Measurements from ENCODE around the gene PAIP2. TPM values are rescaled to one million over a fixed set of nuclear protein-coding genes. Genes with fewer than 3 reads are reported as not detected.

PAIP2 gene
- total and polyA plus RNA-seq, 4 donors = 55.6 to 83.1 (median 70.6) TPM

DNA sequence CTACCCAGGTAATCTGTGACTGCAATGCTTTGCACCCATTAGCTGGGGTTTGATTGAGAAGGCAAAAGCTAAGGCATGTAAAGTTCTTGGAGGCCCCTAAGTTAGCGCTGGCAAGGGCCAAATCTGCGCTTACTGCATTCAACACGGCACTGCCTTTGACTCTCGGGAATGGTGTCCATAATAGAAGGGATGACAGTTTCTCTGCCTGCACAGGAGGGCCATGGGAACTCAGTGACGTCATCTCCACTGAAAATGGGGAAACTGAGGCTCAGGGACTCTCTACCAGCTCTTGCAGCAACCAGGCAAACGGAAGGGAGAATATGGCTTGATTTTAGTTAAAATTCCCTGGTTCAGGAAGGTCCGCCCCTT, 61.7 kb downstream of the PAIP2 start:
- DNase-seq (no peak), ATAC-seq (ENCODE audit: insufficient read depth, low FRiP score) (no peak)
- no peaks in the 10 kb centered on the region for H3K9me3 ChIP-seq (ENCODE audit: control insufficient read depth in 4 of 4, insufficient read depth in 3 of 4, low read length in 3 of 4)
- peak overlapping the region; percentile 41 for H3K4me3 ChIP-seq
- H3K9ac ChIP-seq (ENCODE audit: insufficient read depth in 1 of 2, low read length in 2 of 2) = peak overlapping the region in 1 of 2 donors; percentile 76
- H3K27me3 ChIP-seq (ENCODE audit: control insufficient read depth in 3 of 3, insufficient read depth in 3 of 3, low read length in 2 of 3) = no peaks in the 10 kb centered on the region
- peaks cover 0 to 12% (median 6%) of the 10 kb centered on the region in 5 donors for H3K4me1 ChIP-seq (ENCODE audit: control insufficient read depth in 5 of 5, insufficient read depth in 5 of 5, low read length in 5 of 5)
- 21% methylated on average over 7 of the region's 7 CpGs for WGBS, 2 donors
- no peaks in the 10 kb centered on the region for H3K36me3 ChIP-seq (ENCODE audit: control insufficient read depth in 4 of 4, insufficient read depth in 4 of 4, low read length in 4 of 4)
- TF ChIP-seq, protein P1, sequence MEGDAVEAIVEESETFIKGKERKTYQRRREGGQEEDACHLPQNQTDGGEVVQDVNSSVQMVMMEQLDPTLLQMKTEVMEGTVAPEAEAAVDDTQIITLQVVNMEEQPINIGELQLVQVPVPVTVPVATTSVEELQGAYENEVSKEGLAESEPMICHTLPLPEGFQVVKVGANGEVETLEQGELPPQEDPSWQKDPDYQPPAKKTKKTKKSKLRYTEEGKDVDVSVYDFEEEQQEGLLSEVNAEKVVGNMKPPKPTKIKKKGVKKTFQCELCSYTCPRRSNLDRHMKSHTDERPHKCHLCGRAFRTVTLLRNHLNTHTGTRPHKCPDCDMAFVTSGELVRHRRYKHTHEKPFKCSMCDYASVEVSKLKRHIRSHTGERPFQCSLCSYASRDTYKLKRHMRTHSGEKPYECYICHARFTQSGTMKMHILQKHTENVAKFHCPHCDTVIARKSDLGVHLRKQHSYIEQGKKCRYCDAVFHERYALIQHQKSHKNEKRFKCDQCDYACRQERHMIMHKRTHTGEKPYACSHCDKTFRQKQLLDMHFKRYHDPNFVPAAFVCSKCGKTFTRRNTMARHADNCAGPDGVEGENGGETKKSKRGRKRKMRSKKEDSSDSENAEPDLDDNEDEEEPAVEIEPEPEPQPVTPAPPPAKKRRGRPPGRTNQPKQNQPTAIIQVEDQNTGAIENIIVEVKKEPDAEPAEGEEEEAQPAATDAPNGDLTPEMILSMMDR (IDR thresholded peaks at IDR 0.05; ENCODE audit: control extremely low read depth, extremely low read depth) = no peak
- H3K27ac ChIP-seq (ENCODE audit: low read depth in 1 of 2, low read length in 1 of 2) = peak overlapping the region; percentile 84 to 89

DNA sequence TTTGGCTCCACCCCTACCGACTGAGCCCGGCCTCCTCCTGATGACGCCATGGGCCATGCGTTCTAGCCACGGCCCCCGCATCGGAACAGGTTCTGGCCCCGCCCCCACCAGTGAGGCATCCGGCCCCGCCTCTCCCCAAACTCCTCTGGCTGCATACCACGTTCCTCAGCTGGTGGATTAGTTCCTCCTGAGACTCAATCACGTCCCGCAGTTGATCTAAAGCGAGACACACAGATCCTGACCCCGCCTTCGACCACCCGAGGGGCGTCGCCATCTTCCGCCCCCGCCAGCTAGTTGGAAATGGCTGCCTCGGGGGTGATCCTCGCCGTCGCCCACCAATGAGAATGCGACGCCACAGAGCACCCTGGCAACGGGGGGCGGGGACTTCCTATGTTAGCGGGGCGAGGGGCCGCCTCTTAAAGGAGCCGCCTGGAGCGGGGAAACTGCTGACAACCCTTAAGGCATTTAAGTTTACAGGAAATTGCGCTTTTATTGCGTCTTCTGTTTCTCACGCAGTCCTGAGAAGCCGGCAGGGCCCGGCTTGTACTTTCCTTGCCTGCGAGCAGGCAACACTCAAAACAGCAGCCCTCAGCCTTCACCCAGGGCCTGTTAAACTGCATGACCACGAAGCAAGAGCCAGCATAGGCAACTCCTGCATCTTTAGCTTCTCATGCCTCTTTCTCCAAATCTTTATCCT, 62.3 kb downstream of the PAIP2 start, which contains the start of gene SPATA24:
SPATA24 (minus strand) TSS at position 303 of the 697 bp plus-strand sequence; CDS start at position 274, 29 bp downstream.
- no peaks in the 10 kb centered on the region for H3K27me3 ChIP-seq (ENCODE audit: control insufficient read depth in 3 of 3, insufficient read depth in 3 of 3, low read length in 2 of 3)
- H3K9ac ChIP-seq (ENCODE audit: insufficient read depth in 1 of 2, low read length in 2 of 2) = peak within 1 kb of the TSS; percentile 34 to 82
- H3K9me3 ChIP-seq (ENCODE audit: control insufficient read depth in 4 of 4, insufficient read depth in 3 of 4, low read length in 3 of 4) = no peaks in the 10 kb centered on the region
- peak; percentile 99 for DNase-seq
- 0 to 1% methylated on average over 41 of the region's 41 CpGs for WGBS, 2 donors
- peak; percentile 94 for ATAC-seq (ENCODE audit: insufficient read depth, low FRiP score)
- H3K27ac ChIP-seq (ENCODE audit: low read depth in 1 of 2, low read length in 1 of 2) = peak within 1 kb of the TSS; percentile 84 to 91
- peak within 1 kb of the TSS; percentile 41 for H3K4me3 ChIP-seq
- H3K36me3 ChIP-seq (ENCODE audit: control insufficient read depth in 4 of 4, insufficient read depth in 4 of 4, low read length in 4 of 4) = no peaks in the 10 kb centered on the region
- TF ChIP-seq, protein P1 (IDR thresholded peaks at IDR 0.05; ENCODE audit: control extremely low read depth, extremely low read depth) = peak; percentile 3
- peaks cover 0 to 12% (median 6%) of the 10 kb centered on the region in 5 donors for H3K4me1 ChIP-seq (ENCODE audit: control insufficient read depth in 5 of 5, insufficient read depth in 5 of 5, low read length in 5 of 5)

DNA sequence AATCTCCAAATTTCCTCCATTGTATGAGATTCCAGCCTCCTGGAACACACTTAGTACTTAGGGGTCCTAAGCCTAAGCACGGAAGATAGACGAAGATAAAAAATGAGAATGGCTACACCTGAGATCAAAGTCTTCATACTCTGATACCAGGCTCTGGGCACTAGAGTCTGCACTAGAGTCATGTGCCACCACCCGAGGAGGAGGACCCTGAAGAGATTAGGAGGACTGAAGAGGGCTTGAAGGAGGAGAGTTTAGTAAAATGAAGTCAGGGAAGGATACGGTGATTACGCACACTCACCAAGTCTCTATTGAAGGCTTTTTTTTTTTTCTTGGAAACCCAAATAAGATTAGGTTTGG, 62.8 kb downstream of the PAIP2 start:
- Histone ChIP-seq H3K9me3 (ENCODE audit: control insufficient read depth in 4 of 4, insufficient read depth in 3 of 4, low read length in 3 of 4) (no peaks in the 10 kb centered on the region), H3K27ac (ENCODE audit: low read depth in 1 of 2, low read length in 1 of 2) (peak overlapping the region; percentile 84 to 91), H3K36me3 (ENCODE audit: control insufficient read depth in 4 of 4, insufficient read depth in 4 of 4, low read length in 4 of 4) (no peaks in the 10 kb centered on the region), H3K4me1 (ENCODE audit: control insufficient read depth in 5 of 5, insufficient read depth in 5 of 5, low read length in 5 of 5) (peaks cover 0 to 12% (median 6%) of the 10 kb centered on the region in 5 donors), H3K4me3 (no peak overlapping the region), H3K27me3 (ENCODE audit: control insufficient read depth in 3 of 3, insufficient read depth in 3 of 3, low read length in 2 of 3) (no peaks in the 10 kb centered on the region), H3K9ac (ENCODE audit: insufficient read depth in 1 of 2, low read length in 2 of 2) (peak overlapping the region in 1 of 2 donors; percentile 82)
- no peak for DNase-seq
- no peak for ATAC-seq (ENCODE audit: insufficient read depth, low FRiP score)
- WGBS, 2 donors = 57 to 74% methylated on average over 5 of the region's 5 CpGs
- TF ChIP-seq, protein P1 (IDR thresholded peaks at IDR 0.05; ENCODE audit: control extremely low read depth, extremely low read depth) = no peak
